ENCODE results near the gene DKKL1. TPM values are rescaled to one million over a fixed set of nuclear protein-coding genes. Genes with fewer than 3 reads are reported as not detected.

The DKKL1 gene
- total RNA-seq, 1 donor: 0.18 TPM

DNA sequence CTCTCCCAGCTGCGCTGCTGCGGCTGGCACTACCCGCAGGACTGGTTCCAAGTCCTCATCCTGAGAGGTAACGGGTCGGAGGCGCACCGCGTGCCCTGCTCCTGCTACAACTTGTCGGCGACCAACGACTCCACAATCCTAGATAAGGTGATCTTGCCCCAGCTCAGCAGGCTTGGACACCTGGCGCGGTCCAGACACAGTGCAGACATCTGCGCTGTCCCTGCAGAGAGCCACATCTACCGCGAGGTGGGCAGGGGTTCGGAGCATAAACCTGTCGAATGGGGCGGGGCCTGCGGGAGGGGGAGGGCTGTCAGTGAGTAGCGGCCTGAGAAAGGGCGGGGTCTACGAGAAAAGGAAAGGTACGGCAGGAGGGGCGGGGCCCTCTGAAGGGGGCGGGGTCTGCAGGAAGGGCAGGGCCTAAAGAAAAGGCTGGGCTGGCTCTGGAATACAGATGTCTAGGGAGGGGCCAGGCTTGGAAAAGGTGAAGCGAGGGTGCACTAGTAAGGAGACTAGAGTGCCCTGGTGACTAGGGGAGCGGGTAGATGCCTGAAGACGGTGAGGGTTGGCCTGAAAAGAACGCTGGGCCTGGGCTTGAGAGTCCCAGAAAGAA lies 24.9 kb upstream of the DKKL1 start:
- peak overlapping the region; percentile 17 for H3K4me3 ChIP-seq (ENCODE audit: low read depth, low read length)
- TF ChIP-seq, protein P1, sequence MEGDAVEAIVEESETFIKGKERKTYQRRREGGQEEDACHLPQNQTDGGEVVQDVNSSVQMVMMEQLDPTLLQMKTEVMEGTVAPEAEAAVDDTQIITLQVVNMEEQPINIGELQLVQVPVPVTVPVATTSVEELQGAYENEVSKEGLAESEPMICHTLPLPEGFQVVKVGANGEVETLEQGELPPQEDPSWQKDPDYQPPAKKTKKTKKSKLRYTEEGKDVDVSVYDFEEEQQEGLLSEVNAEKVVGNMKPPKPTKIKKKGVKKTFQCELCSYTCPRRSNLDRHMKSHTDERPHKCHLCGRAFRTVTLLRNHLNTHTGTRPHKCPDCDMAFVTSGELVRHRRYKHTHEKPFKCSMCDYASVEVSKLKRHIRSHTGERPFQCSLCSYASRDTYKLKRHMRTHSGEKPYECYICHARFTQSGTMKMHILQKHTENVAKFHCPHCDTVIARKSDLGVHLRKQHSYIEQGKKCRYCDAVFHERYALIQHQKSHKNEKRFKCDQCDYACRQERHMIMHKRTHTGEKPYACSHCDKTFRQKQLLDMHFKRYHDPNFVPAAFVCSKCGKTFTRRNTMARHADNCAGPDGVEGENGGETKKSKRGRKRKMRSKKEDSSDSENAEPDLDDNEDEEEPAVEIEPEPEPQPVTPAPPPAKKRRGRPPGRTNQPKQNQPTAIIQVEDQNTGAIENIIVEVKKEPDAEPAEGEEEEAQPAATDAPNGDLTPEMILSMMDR (IDR thresholded peaks at IDR 0.05; ENCODE audit: insufficient read depth, low read length): no peak
- no peak for DNase-seq (ENCODE audit: low read depth)

DNA sequence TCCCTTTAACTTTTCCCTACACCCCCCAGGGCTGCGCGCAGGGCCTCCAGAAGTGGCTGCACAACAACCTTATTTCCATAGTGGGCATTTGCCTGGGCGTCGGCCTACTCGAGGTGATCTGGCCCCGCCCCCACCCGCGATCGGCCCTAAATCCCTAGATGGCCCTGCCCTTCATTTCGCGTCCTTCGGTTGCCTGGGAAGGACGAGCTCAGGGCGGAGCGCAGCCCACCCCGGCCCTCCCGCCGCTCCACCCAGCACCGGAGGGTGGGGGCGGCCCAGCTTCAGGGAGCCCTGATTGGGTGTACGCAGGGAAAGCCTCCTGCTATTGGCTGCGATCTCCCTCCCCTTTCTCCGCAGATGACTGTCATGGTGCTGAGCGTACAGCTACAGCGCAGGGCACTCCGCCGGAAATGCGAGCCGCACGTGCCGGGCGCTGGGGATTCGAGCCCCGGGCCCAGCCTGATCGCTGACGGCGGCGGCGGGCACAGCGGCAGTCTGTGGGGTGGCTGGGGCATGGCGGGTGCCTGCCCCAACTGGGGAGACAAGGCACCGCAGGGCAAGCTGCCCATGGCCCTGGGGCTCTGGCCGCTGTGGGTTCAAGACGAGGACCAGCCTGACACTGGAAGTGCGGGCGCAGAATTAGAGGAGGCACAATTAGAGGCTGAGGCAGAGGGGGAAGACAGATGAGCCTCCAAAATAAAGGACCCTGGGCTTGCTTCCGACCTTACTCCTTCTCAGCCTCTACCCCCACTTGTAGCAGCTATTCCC lies 24.2 kb upstream of the DKKL1 start:
- DNase-seq (ENCODE audit: low read depth): peak; percentile 74
- H3K4me3 ChIP-seq (ENCODE audit: low read depth, low read length): peak overlapping the region; percentile 25
- TF ChIP-seq, protein P1 (IDR thresholded peaks at IDR 0.05; ENCODE audit: insufficient read depth, low read length): no peak

DNA sequence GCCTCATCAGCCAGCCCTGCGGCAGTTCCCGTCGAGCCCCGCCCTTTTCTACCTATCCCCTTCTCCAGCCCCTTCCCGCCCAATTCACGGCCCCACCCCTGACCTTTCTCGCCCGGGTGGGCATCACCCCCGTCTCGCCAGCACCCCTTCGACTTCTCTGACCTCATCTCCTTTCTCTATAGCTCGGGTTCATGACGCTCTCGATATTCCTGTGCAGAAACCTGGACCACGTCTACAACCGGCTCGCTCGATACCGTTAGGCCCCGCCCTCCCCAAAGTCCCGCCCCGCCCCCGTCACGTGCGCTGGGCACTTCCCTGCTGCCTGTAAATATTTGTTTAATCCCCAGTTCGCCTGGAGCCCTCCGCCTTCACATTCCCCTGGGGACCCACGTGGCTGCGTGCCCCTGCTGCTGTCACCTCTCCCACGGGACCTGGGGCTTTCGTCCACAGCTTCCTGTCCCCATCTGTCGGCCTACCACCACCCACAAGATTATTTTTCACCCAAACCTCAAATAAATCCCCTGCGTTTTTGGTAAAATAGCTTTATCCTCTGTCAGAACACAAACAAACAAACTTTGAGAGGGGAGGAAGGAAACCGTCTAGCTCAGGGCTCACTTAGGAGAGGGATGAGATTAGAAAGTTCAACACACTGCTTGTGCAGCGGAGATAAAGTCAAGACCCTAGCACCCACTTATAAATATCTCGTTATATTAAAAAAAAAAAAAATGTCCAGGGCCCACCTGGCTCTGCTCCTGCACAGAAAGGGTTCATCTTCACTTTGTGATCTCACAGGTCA lies 23.4 kb upstream of the DKKL1 start:
- no peak for DNase-seq (ENCODE audit: low read depth)
- TF ChIP-seq, protein P1 (IDR thresholded peaks at IDR 0.05; ENCODE audit: insufficient read depth, low read length): no peak
- H3K4me3 ChIP-seq (ENCODE audit: low read depth, low read length): no peak overlapping the region

DNA sequence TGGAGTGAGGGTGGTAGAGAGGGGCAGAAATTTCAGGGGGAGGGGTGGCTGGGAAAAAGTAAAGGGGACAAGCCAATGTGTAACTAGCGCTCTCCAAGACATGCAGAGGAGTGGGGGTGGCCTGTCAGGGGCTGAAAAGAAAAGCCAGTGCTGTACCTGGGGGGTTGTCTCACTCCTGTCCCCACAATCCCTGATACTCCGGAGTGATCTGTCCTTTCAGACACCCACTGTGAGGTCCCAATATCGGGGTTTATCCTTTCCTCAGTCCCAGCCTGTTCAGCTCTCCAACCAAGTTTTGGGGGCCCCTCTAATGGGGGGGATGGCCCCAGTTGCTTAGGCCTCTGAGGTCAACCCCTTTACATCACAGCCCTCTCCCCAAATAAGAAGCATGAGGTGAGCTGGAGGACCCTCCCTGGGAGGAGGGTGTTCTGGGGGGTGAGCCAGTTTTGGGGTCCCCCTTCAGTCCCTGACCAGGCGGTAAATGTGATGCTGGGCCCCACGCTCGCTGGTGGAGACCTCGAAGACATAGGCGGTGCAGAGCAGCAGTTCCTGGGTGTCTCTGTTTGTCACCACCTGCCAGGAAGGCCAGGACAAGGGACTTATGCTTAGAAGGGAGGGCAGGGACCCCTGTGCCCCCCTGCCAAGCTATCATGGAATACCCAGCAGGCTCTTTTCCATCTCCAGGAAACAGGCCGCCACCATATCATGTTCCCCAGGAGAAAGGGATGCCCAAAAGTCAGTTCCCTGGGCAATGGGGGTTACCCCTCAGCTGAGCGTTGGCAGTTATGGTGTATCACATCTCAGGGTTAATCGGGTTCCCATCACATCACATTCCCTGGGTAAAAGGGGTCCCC lies 22.6 kb upstream of the DKKL1 start:
- DNase-seq (ENCODE audit: low read depth): no peak
- no peak overlapping the region for H3K4me3 ChIP-seq (ENCODE audit: low read depth, low read length)
- TF ChIP-seq, protein P1 (IDR thresholded peaks at IDR 0.05; ENCODE audit: insufficient read depth, low read length): no peak

DNA sequence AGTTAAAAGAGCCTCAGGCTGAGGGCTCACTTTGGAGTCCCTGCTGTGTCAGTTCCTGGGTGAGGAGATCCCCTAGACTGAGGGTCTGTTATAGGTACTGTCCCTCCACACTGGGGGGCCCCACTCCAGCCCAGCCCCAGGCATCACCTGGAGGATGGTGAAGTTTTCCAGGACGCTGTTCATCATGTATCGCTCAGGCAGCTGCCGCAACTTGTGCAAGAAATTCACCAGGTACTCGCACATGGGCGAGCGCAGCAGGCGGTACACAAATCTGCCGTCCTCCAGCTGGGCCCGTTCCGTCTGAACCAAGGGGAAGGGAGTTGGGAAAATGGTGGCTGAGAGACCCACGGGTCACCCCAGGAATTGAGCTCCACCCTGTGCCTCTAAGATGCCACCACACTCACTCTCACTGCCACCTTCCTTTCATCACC lies 21.4 kb upstream of the DKKL1 start:
- TF ChIP-seq, protein P1 (IDR thresholded peaks at IDR 0.05; ENCODE audit: insufficient read depth, low read length): no peak
- H3K4me3 ChIP-seq (ENCODE audit: low read depth, low read length): no peak overlapping the region
- no peak for DNase-seq (ENCODE audit: low read depth)

DNA sequence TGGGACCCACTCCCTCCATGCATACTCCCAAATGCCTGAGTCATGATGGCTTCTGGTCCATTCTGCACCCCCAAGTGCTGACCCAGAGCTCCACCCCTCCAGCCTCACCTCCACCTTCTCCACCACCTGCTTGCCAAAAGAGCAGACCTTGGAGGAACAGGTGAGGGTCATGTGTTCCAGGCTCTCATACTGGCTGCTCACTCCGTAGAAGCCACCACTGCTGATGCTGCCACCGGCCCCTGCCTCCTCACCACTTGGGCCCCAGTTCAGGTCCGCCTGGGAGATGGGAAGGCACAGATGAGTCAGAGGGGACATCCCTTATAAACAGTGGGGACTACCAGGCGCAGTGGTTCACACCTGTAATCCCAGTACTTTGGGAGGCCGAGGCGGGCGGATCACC lies 20.6 kb upstream of the DKKL1 start:
- TF ChIP-seq, protein P1 (IDR thresholded peaks at IDR 0.05; ENCODE audit: insufficient read depth, low read length): no peak
- no peak for DNase-seq (ENCODE audit: low read depth)
- H3K4me3 ChIP-seq (ENCODE audit: low read depth, low read length): no peak overlapping the region

All from fibroblast of the aortic adventitia (primary cell).